ENCODE measurements around the gene CCHCR1.
A peak's percentile ranks its signal among the peaks of the same experiment; 100 is the strongest.
"Not testable (repeated sequence)": the region's sequence is repeated elsewhere in the genome, so short reads cannot be mapped to it uniquely, and the experiment has no call there.

CCHCR1 gene

DNA sequence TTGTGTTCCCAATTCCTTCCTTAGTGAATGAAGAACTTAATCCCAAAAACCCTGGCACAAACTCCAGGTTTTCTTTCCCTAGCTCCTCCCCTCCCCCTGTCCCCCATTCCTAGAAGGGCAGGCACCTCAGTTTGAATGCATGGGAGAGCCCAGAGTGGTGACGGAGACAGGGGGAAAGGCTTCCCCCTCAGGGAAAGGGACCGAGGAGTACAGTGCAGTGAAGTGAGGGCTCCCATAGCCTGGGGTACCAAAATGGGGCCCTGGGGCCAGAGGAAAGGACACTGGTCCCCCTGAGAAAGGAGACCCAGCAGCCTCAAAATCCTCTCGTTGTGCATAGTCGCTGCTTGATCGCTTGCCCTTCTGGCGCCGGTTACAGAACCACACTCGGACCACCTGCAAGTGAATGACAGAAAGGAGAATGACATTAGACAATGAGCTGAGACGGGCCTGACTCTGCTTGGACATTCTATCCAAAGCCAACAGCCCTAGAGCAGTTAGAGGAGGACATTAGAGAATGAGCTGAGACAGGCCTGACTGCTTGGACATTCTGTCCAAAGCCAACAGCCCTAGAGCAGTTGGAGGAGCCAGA, 7.0 kb upstream of the CCHCR1 start:
- DNase-seq (ENCODE audit: low read depth in 2 of 3, low spot score in 2 of 3), result not testable (repeated sequence)

DNA sequence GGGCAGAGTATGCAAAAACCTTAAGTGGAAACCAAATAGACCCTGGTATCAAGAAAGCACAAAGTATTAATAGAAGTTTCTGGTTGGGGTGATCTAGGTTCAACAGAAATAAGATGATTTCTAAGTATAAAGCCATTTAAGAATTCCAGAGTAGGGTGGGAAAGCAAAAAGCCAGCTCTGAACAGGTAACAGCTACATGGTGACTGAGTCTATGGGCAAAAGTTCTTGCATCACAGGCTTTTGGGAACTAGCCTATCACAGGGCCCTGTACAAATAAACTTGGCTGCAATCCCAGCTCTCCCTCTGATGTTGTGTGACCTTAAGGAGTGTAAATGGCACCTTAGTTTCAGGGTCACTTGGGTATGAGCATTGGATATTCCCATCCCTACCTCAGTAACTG, 6.3 kb upstream of the CCHCR1 start:
- no peak for DNase-seq (ENCODE audit: low read depth in 2 of 3, low spot score in 2 of 3)

DNA sequence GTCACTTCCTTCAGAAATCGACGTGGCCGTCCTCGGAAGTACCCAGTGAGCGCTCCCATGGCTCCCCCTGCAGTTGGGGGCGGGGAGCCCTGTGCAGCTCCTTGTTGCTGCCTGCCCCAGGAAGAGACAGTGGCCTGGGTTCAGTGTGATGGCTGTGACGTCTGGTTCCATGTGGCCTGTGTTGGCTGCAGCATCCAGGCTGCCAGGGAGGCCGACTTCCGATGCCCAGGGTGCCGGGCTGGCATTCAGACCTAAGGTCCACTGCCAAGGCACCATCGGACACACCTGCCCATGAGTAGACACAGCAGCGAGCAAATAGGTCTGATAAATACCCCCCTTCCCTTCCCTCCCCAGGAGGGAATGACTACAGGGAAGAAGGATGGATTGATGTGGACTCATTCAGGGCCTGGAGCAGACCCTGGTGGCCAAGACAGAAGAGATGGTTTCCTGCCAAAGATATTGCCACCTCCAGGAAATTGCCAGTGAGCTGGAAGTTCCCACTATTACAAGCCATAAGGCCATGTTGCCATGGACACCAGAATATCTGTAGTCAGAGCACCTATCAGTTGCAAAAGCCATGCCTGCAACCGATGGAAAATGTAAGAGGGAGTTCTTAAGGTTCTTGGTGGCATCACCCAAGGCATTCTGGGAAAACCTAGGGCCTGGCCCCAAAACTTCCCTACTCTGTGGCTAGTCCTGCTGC, 5.0 kb upstream of the CCHCR1 start:
- no peak for DNase-seq (ENCODE audit: low read depth in 2 of 3, low spot score in 2 of 3)

DNA sequence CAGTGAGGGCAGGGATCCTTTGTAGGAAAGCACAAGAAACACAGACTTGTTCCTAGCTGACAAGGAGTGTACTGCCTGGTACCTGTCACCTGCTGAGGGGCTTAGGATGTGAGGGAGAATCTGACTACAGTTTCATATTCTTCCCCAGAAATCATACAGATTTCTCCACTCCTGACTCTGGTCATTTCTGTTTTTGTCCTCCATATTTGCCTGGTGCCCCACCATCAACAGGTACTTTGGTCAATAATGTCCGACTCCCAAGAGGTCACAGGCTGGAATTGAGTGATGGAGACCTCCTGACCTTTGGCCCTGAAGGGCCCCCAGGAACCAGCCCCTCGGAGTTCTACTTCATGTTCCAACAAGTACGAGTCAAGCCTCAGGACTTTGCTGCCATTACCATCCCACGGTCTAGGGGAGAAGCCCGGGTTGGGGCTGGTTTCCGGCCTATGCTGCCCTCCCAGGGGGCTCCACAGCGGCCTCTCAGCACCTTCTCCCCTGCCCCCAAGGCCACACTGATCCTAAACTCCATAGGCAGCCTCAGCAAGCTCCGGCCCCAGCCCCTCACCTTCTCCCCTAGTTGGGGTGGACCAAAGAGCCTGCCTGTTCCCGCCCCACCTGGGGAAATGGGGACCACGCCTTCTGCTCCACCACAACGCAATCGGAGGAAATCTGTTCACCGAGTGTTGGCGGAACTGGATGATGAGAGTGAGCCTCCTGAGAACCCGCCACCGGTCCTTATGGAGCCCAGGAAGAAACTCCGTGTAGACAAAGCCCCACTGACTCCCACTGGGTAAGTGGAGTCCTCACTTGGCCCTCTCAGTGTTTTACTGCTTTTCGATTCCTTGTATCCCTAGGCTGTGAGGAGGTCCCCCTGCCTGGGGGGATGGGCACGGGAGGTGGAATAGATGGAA, 3.9 kb upstream of the CCHCR1 start:
- DNase-seq (ENCODE audit: low read depth in 2 of 3, low spot score in 2 of 3), result no peak

DNA sequence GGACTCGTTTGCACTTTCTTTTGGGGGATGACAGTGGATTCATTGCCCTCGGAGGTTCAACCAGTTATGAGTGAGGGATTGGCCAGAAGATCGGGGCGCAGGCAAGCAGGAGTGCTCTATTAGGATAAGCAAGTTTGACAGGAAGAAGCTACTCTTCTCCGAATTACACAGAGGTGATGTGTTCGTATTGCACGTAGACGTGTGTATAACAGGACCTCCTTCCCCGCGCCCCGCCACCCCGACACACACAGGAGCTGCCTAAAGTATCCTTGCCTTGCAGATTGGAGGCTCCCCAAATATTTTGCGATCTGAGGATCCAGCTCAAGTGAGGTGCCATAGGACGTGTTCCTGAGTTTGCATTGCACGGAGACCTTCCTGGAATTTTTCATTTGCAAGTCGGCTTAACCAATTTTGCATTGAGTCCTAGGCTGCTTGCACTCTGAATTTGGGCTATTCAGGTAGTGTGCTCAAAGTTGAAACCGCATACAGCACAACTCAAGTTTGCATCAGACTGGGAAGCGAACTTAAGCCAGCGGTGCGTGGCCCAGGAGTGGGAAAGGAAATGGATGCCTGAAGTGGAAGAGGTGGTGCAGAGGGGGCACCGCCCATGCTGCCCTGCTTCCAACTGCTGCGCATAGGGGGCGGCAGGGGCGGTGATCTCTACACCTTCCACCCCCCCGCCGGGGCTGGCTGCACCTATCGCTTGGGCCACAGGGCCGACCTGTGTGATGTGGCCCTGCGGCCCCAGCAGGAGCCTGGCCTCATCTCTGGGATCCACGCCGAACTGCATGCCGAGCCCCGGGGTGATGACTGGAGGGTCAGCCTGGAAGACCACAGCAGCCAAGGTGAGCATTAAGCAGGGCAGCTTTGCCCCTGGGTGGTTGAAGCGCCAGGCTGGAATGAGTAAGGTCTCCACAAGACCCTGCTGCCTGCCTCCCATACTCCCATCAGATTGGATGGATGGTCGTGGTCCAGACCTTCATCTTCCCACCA, 1.6 kb upstream of the CCHCR1 start:
- peak in 1 of 3 experiments; percentile 15 for DNase-seq (ENCODE audit: low read depth in 2 of 3, low spot score in 2 of 3)

DNA sequence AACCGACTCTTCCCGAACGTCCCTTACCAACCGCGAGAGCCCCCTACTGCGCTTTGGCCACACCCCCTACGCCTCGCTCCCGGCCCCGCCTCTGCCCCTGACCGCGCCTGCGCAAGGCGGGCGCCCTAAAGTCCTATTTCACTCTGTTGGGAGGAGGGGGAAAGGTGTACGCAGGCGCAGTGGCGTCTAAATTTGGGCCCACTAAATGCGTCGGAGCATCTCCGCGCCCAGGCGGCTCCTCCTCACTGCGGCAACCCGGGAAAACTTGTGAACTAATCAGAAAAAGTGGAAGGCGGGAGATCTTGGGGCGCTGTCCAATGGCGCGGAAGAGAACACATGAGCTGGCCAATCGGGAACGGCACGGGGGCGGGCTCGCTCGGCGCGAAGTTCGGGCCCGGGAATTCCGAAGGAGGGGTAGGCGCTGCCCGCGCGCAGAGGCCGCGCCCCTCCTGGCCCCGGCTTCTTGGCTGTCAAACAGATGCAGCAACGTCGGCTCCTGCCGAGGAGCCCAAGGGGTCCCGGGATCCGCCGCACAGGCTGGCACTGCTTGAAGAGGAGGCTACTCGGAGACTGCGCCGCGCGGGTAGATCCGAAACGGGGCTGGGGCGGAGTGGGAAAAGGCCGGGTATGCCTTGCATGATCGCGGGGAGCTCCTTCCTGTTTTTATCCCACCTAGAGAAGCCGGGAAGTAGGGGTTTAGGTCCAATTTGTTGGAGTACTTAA, 699 bp upstream of the CCHCR1 start, which contains the start of gene TCF19:
TCF19 (plus strand) TSS at position 450 of the 723 bp plus-strand sequence. CDS start 881 bp downstream, outside the sequence.
- DNase-seq (ENCODE audit: low read depth in 2 of 3, low spot score in 2 of 3), result peak; percentile 89 to 97 (median 95)

DNA sequence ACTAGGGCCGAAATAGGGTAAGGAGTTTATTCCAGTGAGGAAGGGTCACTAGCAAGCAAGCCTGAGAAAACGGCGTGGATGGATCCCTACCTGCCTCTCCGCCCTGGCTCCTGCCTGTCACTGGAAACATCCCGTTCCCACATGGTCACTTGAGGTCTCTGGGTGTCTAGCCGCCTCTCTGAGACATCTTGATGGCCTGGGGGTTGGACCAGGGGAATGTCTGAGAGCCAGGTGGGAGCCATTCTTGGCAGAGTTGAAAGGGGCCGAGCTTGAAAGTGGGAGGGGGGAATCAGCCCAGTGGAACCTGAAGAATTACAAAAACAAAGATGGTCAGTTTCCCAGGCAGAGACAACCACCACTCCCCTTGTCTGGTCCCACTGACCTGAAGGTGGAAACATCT, 961 bp downstream of the CCHCR1 start:
- no peak for DNase-seq (ENCODE audit: low read depth in 2 of 3, low spot score in 2 of 3)

DNA sequence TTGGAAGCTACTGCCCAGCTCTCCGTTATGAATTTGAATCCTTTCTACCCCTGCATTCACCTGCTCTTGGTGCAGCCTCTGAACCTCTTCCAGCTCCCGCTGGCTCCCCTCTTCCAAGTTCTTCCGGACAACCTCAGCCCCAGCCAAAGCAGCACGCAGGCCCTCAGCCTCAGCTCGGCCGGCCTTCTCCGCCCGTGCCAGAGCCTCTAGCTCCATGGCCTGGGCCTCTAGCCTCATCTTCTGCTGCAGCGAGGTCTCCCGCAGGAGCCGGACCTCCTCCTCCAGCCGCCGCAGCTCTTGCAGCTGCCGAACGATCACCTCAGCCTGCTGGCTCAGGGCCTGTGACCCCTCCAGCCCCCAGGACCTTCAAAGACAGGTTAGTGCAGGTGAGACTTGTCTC, 3.2 kb downstream of the CCHCR1 start:
- no peak for DNase-seq (ENCODE audit: low read depth in 2 of 3, low spot score in 2 of 3)

DNA sequence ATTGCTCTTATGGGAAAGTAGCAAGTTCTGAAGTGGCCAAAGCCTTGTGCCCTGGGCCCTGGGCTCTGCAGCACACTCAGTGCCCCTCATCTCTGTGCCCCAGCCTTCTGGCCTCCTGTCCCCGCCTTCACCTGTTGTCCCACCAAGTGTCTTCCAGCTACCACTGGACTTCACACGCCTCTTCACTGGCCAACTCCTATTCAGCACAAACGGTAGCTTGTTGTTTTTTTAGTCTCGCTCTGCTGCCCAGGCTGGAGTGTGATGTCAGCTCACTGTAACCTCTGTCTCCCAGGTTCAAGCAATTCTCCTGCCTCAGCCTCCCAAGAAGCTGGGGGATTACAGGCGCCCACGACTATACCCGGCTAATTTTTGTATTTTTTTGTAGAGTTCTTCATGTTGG, 4.8 kb downstream of the CCHCR1 start:
- DNase-seq (ENCODE audit: low read depth in 2 of 3, low spot score in 2 of 3), result no peak

DNA sequence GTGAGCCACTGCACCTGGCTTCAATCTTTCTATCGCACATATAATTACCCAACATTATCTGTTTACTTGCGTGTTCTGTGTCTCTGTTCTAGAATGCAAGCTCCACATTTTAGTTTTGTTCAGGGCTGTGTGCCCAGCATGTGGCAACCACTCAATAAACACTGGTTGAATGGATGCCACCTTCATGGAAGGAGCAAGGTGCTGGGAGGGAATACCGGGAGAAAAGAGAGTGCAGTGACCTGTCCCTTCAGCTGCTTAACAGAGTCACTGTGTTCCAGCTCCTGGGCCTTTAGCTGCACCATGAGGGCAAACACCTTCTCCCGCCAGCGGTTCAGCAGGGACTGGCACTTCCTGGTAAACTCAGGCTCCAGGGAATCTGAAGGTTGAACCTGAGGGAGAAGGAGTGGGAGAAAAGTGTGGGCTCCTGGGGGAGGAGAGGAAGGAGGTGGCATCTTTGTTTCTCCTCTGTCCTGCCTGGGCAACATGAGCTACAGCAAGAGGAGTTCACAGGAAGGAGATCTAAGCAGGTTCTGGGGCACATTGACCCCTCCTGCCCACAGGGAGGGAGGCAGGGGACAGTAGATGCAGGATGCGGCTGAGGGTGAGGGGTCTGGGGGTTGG, 7.7 kb downstream of the CCHCR1 start:
- no peak for DNase-seq (ENCODE audit: low read depth in 2 of 3, low spot score in 2 of 3)

DNA sequence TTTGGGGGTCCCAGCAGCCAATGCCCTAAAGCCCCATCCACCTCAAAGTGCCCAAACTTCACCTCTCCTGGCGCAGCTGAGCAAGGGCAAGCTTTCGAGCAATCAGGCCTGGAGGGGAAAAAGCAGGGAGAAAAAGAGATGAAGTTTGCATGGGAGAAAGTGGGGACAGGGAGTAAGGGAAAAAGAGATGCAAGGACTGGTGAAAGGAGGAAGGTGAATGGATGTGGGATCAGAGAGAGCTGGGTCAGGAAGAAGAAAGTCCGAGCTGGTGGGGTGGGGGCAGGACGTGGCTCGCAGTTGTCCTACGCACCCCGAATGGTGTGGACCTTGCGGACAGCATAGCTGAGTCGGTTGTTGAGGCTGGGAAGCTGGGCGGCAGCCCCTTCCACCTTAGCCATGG, 12.2 kb downstream of the CCHCR1 start:
- no peak for DNase-seq (ENCODE audit: low read depth in 2 of 3, low spot score in 2 of 3)

DNA sequence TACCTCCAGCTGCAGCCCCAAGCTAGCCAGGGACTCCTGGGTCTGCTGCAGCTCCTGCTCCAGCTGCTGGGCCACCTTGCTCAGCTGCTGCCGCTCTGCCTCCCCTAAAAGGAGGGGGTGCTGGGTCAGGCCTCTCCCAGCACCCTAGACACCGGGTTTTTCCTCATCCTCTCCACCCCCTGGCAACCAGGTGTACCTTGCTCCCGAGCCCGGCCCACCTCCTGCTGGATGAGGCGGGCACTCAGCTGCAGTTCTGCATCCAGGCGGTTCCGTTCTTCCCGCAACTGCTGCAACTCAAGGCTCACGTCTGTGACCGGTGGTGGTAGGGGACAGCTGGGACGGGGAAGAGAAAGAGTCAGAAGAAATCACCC, 12.6 kb downstream of the CCHCR1 start:
- DNase-seq (ENCODE audit: low read depth in 2 of 3, low spot score in 2 of 3), result no peak

DNA sequence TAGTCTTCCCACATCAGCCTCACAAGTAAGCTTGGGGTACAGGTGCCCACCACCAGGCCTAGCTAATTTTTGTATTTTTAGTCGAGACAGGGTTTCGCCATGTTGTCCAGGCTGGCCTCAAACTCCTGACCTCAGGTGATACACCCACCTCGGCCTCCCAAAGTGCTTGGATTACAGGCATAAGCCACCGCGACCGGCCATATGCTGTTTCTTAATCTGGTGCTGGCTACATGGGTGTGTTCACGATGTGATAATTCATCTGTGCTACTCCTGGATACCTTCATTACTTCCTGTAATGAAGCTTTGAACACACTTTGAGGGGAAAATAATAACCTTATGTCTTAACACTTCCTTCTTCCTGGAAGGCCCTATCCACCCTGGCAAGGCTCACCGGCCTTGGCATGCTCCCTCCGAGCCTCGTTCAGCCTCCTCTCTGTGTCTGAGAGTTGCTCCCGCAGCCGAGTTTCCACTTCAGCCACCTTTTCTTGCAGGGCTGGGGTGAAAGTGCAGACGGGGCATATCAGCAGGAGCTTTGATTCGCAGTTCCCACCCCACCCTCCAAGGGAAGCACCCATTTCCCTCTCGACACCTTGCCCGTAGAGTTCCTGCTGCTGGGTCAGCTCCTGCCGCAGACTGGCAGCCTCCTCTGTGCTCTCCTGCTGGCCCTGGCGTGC, 13.2 kb downstream of the CCHCR1 start:
- no peak for DNase-seq (ENCODE audit: low read depth in 2 of 3, low spot score in 2 of 3)

DNA sequence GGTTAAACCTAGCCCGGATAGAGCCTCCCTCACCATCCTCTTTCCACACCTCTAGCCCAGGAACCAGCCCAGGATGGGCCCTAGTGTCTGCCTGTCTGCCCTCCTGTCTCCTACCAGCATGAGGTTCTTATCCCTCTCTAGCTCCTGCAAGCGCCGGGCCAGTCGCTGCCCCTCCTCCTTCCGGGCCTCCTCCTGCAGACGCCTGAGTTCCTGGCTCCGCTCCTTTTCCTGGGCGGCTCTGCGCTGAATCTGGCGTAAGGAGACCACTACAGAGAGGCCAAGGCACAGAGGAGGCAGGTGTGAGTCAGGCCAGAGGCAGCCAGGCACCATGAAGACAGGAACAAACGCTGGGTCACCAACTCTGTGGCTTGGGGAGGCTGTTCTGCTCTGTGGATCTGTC, 14.5 kb downstream of the CCHCR1 start:
- no peak for DNase-seq (ENCODE audit: low read depth in 2 of 3, low spot score in 2 of 3)

DNA sequence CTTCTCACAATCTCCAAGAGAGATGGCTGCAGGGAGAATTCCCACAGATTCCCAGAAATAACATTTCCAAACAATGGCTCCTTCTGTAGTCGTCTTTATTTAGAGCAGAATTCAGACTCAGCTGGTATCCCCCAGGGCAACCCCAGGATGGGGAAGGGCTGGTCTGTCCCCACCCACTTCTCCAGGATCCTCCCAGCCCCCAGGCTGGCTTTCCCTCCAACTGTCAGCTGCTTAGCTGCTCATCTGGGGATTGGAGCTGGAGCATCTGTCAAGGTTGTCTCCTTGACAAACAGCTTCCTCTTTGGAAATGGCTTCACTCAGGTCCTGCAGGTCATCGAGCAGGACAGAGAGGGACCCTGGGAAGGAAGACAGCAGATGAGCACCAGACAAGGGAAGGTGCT, 15.2 kb downstream of the CCHCR1 start:
- no peak for DNase-seq (ENCODE audit: low read depth in 2 of 3, low spot score in 2 of 3)

DNA sequence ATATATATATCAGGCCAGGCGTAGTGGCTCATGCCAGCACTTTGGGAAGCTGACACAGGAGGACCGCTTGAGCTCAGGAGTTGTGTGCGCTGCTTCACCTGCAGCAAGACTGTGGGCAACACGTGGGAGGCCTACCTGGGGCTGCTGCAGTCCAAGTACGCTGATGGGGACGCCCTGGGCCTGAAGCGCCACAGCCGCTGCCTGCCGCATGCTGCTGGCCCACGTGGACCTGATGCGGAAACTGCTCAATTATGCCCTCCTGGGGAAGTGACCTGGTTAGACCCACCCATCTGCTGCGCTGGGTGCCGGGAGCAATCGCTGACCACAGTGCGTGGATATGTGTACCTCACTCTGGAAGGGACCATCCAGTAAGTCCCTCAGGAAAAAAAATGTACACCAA, 17.0 kb downstream of the CCHCR1 start:
- DNase-seq (ENCODE audit: low read depth in 2 of 3, low spot score in 2 of 3), result no peak

DNA sequence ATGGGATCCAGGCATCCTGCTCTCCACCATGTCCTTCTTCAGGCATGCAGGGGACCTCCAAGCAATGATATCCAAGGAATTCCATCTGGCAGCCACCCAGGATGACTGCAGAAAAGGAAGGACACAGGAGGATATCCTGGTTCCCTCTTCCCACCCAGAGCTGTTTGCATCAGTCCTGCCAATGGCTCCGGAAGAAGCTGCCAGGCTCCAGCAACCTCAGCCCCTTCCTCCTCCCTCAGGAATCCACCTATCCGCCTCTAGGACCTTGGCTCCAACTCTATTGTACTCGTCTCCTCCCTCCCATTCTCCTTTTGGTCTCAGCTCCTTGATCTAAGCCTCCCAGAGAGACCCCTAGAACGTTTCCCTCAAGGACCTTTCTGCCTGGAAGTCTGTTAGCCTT, 18.0 kb downstream of the CCHCR1 start:
- no peak for DNase-seq (ENCODE audit: low read depth in 2 of 3, low spot score in 2 of 3)

DNA sequence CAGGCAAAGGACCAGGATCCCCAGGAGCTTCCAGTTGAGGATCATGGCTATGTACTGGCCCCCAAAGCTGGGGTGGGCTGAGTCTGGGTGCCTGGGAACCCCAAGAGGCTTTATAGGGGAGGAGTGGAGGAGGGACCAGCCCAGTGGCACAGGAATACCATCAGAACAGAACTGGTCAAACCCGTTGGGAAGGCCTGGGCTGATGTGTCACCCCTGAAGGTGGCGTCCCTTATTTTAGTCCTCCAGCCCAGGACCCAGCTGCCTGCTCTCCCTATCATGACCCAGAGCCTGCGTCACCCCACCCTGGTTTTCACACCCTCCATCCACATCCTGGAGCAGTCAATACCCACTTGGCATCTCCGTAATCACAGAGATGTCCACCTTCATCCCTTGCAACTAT, 18.6 kb downstream of the CCHCR1 start, which contains the start of gene PSORS1C2:
PSORS1C2 (minus strand) TSS at position 85 of the 400 bp plus-strand sequence; CDS start at position 45, 40 bp downstream.
- no peak for DNase-seq (ENCODE audit: low read depth in 2 of 3, low spot score in 2 of 3)

DNA sequence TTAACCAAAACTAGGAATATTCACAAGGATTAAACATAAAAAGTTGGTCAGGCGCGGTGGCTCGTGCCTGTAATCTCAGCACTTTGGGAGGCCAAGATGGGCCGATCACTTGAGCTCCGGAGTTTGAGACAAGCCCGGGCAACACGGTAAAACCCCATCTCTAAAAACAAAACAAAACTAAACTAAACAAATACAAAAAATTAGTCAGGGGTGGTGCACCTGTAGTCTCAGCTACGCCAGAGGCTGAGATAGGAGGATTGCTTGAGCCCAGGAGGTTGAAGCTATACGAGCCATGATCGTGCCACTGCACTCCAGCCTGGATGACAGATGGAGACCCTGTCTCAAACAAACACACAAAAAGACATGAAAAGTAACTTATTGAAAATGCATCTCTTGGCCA, 21.9 kb downstream of the CCHCR1 start:
- no peak for DNase-seq (ENCODE audit: low read depth in 2 of 3, low spot score in 2 of 3)
